GM18505 (cell line): ENCODE measurements around the gene TFDP2.
A peak's percentile ranks its signal among the peaks of the same experiment; 100 is the strongest.
"Not testable (repeated sequence)": the region's sequence is repeated elsewhere in the genome, so short reads cannot be mapped to it uniquely, and the experiment has no call there.

ENCODE experiments used
- ATAC-seq: cut with Tn5 transposase; IDR thresholded peaks from one replicate; pipeline ENCODE4 v1.9.1; 2021; ENCODE audit not compliant: unreplicated experiment
- POLR2A ChIP-seq: IDR thresholded peaks from 4 replicates; pipeline ENCODE4 v1.6.1; 2011; ENCODE audit warnings: borderline replicate concordance; ENCODE audit not compliant: insufficient read depth, insufficient read length; ENCODE audit errors: extremely low read depth

The TFDP2 gene

DNA sequence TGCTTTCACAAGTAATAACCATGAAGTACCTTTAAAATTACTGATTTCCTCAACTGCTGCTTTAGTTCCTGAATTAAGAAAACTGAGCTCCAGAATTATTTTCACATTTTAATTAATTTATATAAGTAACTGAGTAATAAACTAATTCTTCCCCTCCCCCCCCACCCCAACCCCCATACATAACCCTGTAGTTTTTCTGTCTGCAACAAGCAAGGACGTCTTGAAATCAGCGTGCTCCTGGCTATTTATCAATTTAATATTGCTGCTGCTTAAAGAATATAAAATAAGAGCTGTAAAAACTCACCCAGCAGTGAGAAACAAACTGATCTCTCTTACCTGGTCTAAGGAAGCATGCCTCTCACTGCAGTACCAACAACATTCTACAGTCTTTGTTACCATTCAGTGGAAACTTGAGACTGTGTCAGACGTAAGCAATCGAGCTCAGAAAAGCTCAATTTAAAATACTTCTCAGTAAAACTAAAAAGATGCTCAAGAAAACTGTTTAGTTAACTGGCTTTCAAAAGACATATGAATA lies 121.0 kb downstream of the TFDP2 start:
- ATAC-seq, result peak; percentile 63
- TF ChIP-seq POLR2A, result no peak

DNA sequence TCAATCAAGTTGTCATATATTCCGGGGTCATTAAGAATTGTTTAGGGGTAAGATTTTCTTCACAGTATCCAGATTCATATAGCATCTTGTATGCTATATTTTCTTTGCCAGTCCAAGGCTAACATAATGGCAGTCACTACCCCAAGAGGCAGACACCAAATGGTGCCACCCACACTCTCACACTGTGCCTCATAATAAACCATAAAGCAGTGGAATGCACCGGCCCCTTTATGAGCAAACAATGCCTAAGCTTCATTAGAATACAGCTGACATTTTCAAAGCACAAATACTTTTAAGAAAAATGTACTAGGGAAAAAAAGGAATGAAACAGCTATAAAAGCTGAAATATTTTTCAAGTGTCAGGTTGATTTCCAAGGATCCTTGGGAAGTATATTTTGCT lies 121.6 kb downstream of the TFDP2 start:
- ATAC-seq, result peak; percentile 42
- no peak for TF ChIP-seq POLR2A

DNA sequence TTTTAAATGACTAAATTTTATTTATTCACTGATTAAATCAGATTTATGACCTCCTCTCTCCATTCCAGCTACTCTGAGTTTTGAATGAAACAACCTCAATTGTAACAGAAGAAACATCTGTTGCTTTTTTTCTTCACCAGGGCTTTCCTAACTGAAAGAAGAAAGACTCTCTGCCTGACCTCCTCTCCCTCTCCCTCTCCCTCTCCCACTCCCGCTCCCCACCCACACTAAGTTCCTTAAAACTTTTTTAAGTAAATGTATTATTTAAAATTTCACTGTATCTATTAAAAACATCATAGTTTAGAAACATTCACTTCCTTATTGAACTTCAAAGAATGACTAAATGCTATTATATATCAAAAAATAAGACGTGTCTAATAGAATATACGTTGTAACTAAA lies 122.0 kb downstream of the TFDP2 start:
- no peak for TF ChIP-seq POLR2A
- no peak for ATAC-seq

DNA sequence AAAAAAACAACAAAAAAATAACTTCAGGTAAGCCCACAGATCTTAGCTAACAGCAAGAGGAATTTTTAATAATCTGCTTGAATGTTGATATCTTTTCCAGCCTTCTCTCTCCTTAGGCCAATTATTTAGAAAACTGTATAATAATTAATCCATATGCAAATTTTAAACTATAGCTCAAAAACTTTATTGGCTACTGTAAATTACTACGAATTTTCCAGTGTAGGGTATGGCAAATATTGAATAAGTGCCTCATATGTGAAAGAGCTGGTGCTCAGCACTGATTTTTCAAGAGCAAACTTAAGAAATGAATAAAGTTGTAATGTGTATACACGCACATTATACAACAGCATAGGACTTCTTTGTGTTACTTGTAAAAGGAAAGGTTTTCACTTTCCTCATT lies 123.0 kb downstream of the TFDP2 start:
- no peak for ATAC-seq
- no peak for TF ChIP-seq POLR2A

DNA sequence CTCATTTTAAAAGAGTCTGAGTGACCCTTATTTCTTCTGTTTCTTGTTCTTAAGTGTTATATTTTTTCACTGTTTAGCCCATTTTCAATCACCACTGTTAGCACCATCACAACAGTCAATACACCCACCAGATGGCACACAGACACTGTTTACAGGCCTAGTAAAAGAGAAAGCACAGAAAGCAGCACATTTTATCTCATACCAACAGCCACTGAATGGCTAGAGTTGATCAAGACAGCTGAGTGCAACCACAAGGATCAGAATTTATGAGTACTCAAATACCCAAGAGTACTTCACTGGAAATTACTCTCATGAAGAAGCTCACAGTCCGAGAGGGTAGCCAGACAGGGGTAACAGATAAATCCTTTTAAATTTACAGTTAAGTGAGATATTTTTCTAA lies 127.0 kb downstream of the TFDP2 start:
- ATAC-seq, result peak; percentile 74
- TF ChIP-seq POLR2A, result no peak

DNA sequence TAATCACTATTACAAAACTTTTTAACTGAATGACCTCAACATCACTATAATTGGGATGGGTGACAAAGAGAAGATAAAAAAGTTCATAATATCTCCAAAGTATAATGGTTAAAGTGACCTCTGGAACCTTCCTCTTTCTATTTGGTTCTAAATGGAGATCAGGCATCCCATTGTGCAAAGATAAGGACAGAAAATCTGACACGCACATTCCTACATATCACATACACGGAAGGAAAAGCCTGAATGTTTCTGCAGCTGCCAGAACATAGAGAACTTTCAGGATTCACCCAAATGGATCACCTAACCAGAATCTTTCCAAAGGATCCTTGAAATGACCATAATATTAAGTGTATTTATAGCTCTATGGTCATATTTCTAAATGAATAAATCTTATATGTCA lies 128.2 kb downstream of the TFDP2 start:
- ATAC-seq, result no peak
- no peak for TF ChIP-seq POLR2A

DNA sequence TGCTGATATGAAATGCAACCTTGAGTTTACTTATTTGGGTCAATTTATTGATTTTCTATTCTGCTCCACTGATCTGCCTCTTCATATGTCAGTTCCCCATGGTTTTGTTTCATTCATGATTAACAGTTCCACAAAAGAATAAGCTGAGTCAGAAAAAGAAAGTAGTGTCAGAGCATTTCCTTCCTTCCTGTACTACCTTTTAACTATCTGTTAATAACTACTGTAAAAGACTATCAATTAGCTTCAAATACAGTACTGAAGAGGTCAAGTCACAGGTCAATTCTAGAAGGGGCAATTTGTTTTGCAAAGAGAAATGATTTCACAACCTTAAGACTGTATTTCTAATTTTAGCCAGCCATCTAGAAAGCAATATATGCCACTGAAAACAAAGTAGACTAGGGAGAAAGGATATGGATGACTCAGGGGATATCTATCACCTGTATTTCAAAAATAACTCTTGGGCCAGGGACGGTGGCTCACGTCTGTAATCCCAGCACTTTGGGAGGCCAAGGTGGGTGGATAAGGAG lies 129.5 kb downstream of the TFDP2 start:
- no peak for TF ChIP-seq POLR2A
- peak; percentile 60 for ATAC-seq

DNA sequence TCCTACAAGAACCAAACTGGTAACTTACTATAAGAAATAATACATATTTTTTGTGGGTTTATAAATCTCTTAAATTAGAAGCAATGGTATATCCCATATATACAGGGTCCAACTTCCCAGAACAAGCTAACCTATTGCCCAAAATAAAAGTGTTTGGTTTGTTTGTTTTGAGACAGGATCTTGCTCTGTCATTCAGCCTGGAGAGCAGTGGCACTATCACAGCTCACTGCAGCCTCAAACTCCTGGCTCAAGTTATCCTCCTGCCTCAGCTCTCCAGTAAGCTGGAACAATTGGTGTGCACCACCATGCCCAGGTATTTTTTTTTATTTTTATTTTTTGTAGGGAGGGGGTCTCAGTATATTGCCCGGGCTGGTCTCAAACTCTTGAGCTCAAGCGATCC lies 135.4 kb downstream of the TFDP2 start:
- no peak for ATAC-seq
- TF ChIP-seq POLR2A, result no peak

DNA sequence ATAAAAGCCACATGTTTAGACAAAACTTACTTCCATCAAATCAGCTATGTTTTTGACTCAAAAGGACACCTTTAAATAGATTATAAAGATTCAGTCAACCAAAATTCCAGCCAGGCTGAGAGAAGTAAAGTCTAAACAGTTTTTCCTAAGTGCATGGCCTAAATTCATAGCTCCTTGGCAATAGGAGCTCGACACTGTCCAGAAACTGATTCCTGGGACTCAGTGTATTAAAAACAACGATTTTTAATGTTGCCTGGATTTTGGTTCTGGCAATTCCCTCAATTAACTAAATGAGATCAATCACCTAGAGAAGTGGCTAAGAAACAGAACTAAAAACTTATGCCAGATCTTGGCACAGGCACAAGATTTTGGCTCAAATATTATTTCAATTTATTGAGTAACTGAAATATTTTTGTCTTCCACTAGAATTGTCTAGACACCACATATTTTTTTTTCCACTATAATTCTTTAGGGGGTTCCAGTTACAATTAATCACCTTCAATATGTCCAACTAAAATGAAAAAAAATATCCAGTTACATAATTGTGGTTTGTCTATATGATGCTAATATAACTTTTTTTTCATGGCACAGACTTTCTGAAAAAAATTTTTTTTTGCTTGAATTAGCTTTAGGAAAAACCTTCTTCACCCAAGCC lies 135.9 kb downstream of the TFDP2 start:
- TF ChIP-seq POLR2A, result no peak
- ATAC-seq, result no peak

DNA sequence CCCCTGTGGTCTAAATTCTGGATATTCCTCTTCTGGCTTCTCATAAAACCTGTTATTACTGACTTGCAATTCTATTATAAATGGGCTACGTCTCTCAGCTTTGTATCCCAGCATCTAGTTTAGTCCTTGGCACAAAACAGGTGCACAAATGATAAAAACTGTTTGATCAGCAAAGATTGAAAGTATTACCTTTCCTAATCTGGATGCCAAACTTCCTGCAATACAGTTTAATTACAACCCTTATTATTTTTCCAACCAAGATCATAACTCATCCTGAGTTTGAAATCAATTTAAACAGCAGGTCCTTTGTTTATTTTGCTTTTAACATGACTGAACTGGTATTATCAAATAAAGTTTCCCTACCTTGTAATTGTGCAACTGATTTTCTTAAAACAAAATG lies 140.3 kb downstream of the TFDP2 start:
- TF ChIP-seq POLR2A, result no peak
- no peak for ATAC-seq

DNA sequence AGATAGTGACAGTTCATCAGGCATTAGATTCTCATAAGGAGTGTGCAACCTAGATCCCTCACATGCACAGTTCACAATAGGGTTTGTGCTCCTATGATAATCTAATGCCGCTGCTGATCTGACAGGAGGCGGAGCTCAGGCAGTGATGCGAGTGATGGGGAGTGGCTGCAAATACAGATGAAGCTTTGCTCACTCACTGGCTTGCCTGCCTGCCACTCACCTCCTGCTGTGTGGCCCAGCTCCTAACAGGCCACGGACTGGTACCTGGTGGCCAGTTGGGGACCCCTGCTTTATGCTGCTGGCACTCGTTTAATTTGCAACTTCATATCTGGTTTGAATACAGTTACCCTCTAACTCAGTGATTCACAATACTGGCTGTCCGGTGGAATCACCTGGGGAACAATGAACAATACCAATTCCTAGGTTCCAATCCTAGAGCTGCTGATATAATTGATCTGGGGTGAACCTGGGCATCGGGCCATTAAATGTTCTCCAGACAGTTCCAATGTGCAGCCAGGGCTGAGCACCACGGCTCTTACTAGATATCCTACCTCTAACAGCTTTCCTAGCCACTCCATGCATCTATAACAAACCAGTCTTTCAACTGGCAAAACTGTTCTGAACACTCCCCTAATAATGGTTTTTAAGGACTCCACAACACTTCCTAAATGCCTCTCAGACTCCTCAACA lies 141.5 kb downstream of the TFDP2 start:
- ATAC-seq, result no peak
- no peak for TF ChIP-seq POLR2A

DNA sequence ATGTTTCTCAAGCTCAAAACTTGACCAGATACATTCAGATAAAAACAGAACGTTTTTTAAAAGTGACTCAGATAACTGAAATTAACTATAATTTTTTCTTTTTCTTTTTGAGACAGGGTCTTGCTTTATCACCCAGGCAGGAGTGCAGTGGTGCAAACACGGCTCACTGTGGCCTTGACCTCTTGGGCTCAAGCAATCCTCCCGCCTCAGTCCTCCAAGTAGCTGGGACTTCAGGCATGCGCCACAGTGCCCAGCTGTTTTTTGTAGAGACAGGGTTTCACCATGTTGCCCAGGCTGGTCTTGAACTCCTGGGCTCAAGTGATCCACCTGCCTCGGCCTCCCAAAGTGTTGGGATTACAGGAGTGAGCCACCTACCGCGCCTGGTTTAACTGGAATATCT lies 144.4 kb downstream of the TFDP2 start:
- not testable (repeated sequence) for ATAC-seq

DNA sequence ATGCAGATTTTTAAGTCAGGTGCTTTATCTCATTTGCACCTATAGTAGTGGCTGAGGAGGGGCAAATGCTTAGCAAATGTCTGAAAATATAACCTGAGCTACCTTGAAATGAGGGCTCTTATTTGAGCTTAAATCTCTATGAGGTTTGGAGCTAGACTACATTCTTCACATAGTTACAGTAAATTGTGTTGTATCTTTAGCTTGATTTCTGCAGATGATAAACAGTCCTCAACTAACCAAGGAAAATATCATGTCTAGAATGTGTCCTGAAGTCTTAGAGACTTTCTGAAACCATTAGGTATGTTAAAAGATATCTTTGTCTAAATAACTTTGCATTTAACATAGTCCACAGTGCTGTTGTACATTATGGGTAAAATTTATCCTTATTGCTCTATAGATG lies 145.3 kb downstream of the TFDP2 start:
- ATAC-seq, result no peak
- TF ChIP-seq POLR2A, result no peak

DNA sequence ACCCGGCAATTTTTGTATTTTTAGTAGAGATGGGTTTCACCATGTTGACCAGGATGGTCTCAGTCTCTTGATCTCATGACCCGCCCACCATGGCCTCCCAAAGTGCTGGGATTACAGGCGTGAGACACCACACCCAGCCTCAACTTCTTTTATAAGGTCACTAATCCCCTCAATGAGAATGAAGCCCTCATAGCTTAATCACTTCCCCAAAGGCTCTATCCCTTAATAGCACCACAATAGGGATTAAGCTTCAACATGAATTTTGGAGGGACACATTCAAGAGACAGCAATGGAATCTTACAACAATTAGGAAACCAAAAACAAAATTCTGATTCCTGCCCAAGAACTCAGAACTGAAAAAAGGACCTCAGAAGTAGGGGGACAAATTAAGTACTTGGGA lies 146.1 kb downstream of the TFDP2 start:
- TF ChIP-seq POLR2A, result no peak
- no peak for ATAC-seq

DNA sequence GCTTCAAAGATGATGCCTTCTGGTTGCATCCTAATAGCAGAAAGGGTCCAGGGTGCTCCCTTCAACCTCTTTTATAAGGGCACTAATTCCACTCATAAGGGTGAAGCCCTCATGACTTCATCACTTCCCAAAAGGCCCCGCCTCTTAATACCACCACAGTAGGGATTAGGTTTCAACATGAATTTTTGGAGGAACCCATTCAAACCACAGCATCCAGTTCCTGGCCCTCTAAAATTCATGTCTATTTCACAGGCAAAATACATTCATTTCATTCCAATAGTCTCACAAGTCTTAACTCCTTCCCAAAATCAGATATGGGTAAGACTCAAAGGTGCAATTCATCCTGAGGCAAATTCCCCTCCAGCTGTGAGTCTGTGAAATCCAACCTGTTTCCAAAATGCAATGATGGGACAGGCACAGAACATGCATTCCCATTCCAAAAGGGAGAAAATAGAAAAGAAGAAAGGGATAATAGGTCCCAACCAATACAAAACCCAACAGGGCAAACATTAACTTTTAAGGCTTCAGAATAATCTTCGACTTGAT lies 148.9 kb downstream of the TFDP2 start:
- no peak for ATAC-seq
- TF ChIP-seq POLR2A, result no peak
